Measurements from ENCODE around the gene SH3PXD2A. TPM values are rescaled to one million over a fixed set of nuclear protein-coding genes. Genes with fewer than 3 reads are reported as not detected.
"Not testable (repeated sequence)": the region's sequence is repeated elsewhere in the genome, so short reads cannot be mapped to it uniquely, and the experiment has no call there.

SH3PXD2A gene
- total and polyA plus RNA-seq, 2 donors (not counting 1 experiment from before 2014, with no cell fraction given) = 3.2 to 33.5 TPM

- H3K9ac ChIP-seq (ENCODE audit: low read length); intact Hi-C loops (cut with micrococcal nuclease); H3K27ac Mint-ChIP-seq; POLR2A ChIA-PET; ATAC-seq (ENCODE audit: low read depth); H3K9me3 Mint-ChIP-seq (ENCODE audit: insufficient read depth); H3K4me2 ChIP-seq (replicated peaks; ENCODE audit: low read depth, low read length, poor library complexity, severe bottlenecking); H3K27me3 ChIP-seq (replicated peaks in 1 of 4; ENCODE audit: control extremely low read depth in 1 of 4, control insufficient read depth in 3 of 4, insufficient read depth in 4 of 4, low read length in 3 of 4); H3K4me1 ChIP-seq (ENCODE audit: control insufficient read depth in 2 of 2, insufficient read depth in 2 of 2, low read length in 2 of 2); CTCF ChIA-PET; H3K79me2 ChIP-seq (ENCODE audit: control insufficient read depth, insufficient read depth, low read length); H3K4me1 Mint-ChIP-seq; DNase-seq; H4K20me1 ChIP-seq (ENCODE audit: control insufficient read depth, insufficient read depth, low read length, poor library complexity, severe bottlenecking); H3K27me3 Mint-ChIP-seq; H2AFZ ChIP-seq (ENCODE audit: insufficient read depth, low read depth, low read length, poor library complexity, severe bottlenecking); H3K4me3 ChIP-seq (ENCODE audit: control extremely low read depth in 1 of 5, extremely low read depth in 1 of 5, insufficient read depth in 1 of 5, low read depth in 2 of 5, low read length in 4 of 5); H3K9me3 ChIP-seq (ENCODE audit: control extremely low read depth in 1 of 3, control insufficient read depth in 2 of 3, insufficient read depth in 1 of 3, low read length in 2 of 3); H3K4me3 Mint-ChIP-seq; H3K27ac ChIP-seq (ENCODE audit: low read length in 2 of 2): not testable (repeated sequence)
- peaks cover 2 to 15% of the 10 kb centered on the region in 2 experiments for H3K36me3 ChIP-seq (replicated peaks in 1 of 2; ENCODE audit: control extremely low read depth in 1 of 2, control insufficient read depth in 1 of 2, extremely low read depth in 1 of 2, insufficient read depth in 2 of 2, low read length in 1 of 2)
- WGBS (ENCODE audit: insufficient coverage) = 99% methylated on average over 8 of the region's 11 CpGs
Observed at GRCh38 chr10:103608056-103608455, 247.3 kb downstream of the SH3PXD2A start.

GRCh38 chr10:103607051-103607450 lies 248.3 kb downstream of the SH3PXD2A start:
- H3K4me1 Mint-ChIP-seq; H3K27ac ChIP-seq (ENCODE audit: low read length in 2 of 2); H3K9ac ChIP-seq (ENCODE audit: low read length); H3K27me3 ChIP-seq (replicated peaks in 1 of 4; ENCODE audit: control extremely low read depth in 1 of 4, control insufficient read depth in 3 of 4, insufficient read depth in 4 of 4, low read length in 3 of 4); H3K79me2 ChIP-seq (ENCODE audit: control insufficient read depth, insufficient read depth, low read length); H2AFZ ChIP-seq (ENCODE audit: insufficient read depth, low read depth, low read length, poor library complexity, severe bottlenecking); H3K9me3 ChIP-seq (ENCODE audit: control extremely low read depth in 1 of 3, control insufficient read depth in 2 of 3, insufficient read depth in 1 of 3, low read length in 2 of 3); ATAC-seq (ENCODE audit: low read depth); H3K4me3 Mint-ChIP-seq; CTCF ChIA-PET; H4K20me1 ChIP-seq (ENCODE audit: control insufficient read depth, insufficient read depth, low read length, poor library complexity, severe bottlenecking); H3K9me3 Mint-ChIP-seq (ENCODE audit: insufficient read depth); DNase-seq; H3K4me1 ChIP-seq (ENCODE audit: control insufficient read depth in 2 of 2, insufficient read depth in 2 of 2, low read length in 2 of 2); H3K27me3 Mint-ChIP-seq; H3K27ac Mint-ChIP-seq; intact Hi-C loops (cut with micrococcal nuclease); POLR2A ChIA-PET; H3K4me2 ChIP-seq (replicated peaks; ENCODE audit: low read depth, low read length, poor library complexity, severe bottlenecking); H3K4me3 ChIP-seq (ENCODE audit: control extremely low read depth in 1 of 5, extremely low read depth in 1 of 5, insufficient read depth in 1 of 5, low read depth in 2 of 5, low read length in 4 of 5): not testable (repeated sequence)
- peaks cover 2 to 15% of the 10 kb centered on the region in 2 experiments for H3K36me3 ChIP-seq (replicated peaks in 1 of 2; ENCODE audit: control extremely low read depth in 1 of 2, control insufficient read depth in 1 of 2, extremely low read depth in 1 of 2, insufficient read depth in 2 of 2, low read length in 1 of 2)
- WGBS (ENCODE audit: insufficient coverage) = 96% methylated on average over 16 of the region's 32 CpGs

GRCh38 chr10:103606097-103606438 lies 249.3 kb downstream of the SH3PXD2A start:
- H3K9me3 Mint-ChIP-seq (ENCODE audit: insufficient read depth); ATAC-seq (ENCODE audit: low read depth); H4K20me1 ChIP-seq (ENCODE audit: control insufficient read depth, insufficient read depth, low read length, poor library complexity, severe bottlenecking); H3K27ac Mint-ChIP-seq; H3K9me3 ChIP-seq (ENCODE audit: control extremely low read depth in 1 of 3, control insufficient read depth in 2 of 3, insufficient read depth in 1 of 3, low read length in 2 of 3); H3K27me3 ChIP-seq (replicated peaks in 1 of 4; ENCODE audit: control extremely low read depth in 1 of 4, control insufficient read depth in 3 of 4, insufficient read depth in 4 of 4, low read length in 3 of 4); H2AFZ ChIP-seq (ENCODE audit: insufficient read depth, low read depth, low read length, poor library complexity, severe bottlenecking); H3K79me2 ChIP-seq (ENCODE audit: control insufficient read depth, insufficient read depth, low read length); H3K4me3 ChIP-seq (ENCODE audit: control extremely low read depth in 1 of 5, extremely low read depth in 1 of 5, insufficient read depth in 1 of 5, low read depth in 2 of 5, low read length in 4 of 5); intact Hi-C loops (cut with micrococcal nuclease); DNase-seq; H3K4me3 Mint-ChIP-seq; H3K27me3 Mint-ChIP-seq; H3K4me1 Mint-ChIP-seq; H3K4me1 ChIP-seq (ENCODE audit: control insufficient read depth in 2 of 2, insufficient read depth in 2 of 2, low read length in 2 of 2); H3K27ac ChIP-seq (ENCODE audit: low read length in 2 of 2); H3K36me3 ChIP-seq (replicated peaks in 1 of 2; ENCODE audit: control extremely low read depth in 1 of 2, control insufficient read depth in 1 of 2, extremely low read depth in 1 of 2, insufficient read depth in 2 of 2, low read length in 1 of 2); H3K9ac ChIP-seq (ENCODE audit: low read length); H3K4me2 ChIP-seq (replicated peaks; ENCODE audit: low read depth, low read length, poor library complexity, severe bottlenecking): not testable (repeated sequence)
- ChIA-PET CTCF (interaction anchor here (0.9 to 2.0 kb wide), 5 partner anchors 69 to 107 kb away, joined by 3 to 46 read pairs (median 3); no protein-coding TSS in a partner anchor), POLR2A (interaction anchor here (0.6 kb wide), 1 partner anchor 75 kb away, joined by 3 read pairs; no protein-coding TSS in a partner anchor)
- 80% methylated on average over 1 of the region's 1 CpG for WGBS (ENCODE audit: insufficient coverage)
